Calu3 (cell line): ENCODE data around the gene STXBP2. TPM values are rescaled to one million over a fixed set of nuclear protein-coding genes. Genes with fewer than 3 reads are reported as not detected.
A peak's percentile ranks its signal among the peaks of the same experiment; 100 is the strongest.

ENCODE experiments used
- BruUV-seq: library from RNA; stranded (reverse); fragments of 400-500 nt; replicated peaks from 2 replicates; lab custom pipeline; 2021; lab: Mats Ljungman, UMichigan
- CTCF ChIA-PET: fragments of 300-600 bp; sonication (Branson Sonifier 250); formaldehyde crosslinking; loops from one replicate; lab custom pipeline; 2022; ENCODE audit warnings: antibody characterized with exemption; lab: Charles Lee
- DNase-seq: peaks from one replicate; pipeline ENCODE4 v3.0.0; 2022
- H3K27ac Mint-ChIP-seq: one replicate; pipeline ENCODE4 v1.8.0; 2022; ENCODE audit warnings: mixed read lengths; ENCODE audit not compliant: unreplicated experiment
- H3K27me3 Mint-ChIP-seq: one replicate; pipeline ENCODE4 v1.8.0; 2022; ENCODE audit warnings: mixed read lengths; ENCODE audit not compliant: unreplicated experiment
- H3K36me3 Mint-ChIP-seq: one replicate; pipeline ENCODE4 v1.8.0; 2022; ENCODE audit warnings: mild to moderate bottlenecking, moderate library complexity, mixed read lengths; ENCODE audit not compliant: insufficient read depth, unreplicated experiment
- H3K4me1 Mint-ChIP-seq: one replicate; pipeline ENCODE4 v1.8.0; 2022; ENCODE audit warnings: mild to moderate bottlenecking, low read depth, mixed read lengths; ENCODE audit not compliant: unreplicated experiment
- H3K4me3 Mint-ChIP-seq: one replicate; pipeline ENCODE4 v1.8.0; 2022; ENCODE audit warnings: mild to moderate bottlenecking, low read depth, moderate library complexity, mixed read lengths; ENCODE audit not compliant: unreplicated experiment
- H3K9me3 Mint-ChIP-seq: one replicate; pipeline ENCODE4 v1.8.0; 2022; ENCODE audit warnings: low read depth, mixed read lengths; ENCODE audit not compliant: unreplicated experiment
- intact Hi-C: fragments of 100-400 bp; cut with micrococcal nuclease; formaldehyde crosslinking; loops from one replicate; pipeline ENCODE4 v1.10.0; 2022; ENCODE audit not compliant: unreplicated experiment
- total RNA-seq: library from RNA; stranded (reverse); gene quantifications from 2 replicates; pipeline ENCODE4 v1.2.3, GENCODE V29; 2022
- TF ChIP-seq, protein P1 (sequence below): fragments of 200-600 bp; IDR thresholded peaks from one replicate; pipeline ENCODE4 v1.8.0; 2022; ENCODE audit warnings: antibody characterized with exemption; ENCODE audit not compliant: unreplicated experiment

The STXBP2 gene
- total RNA-seq, 1 experiment from 2014 or later = 132 TPM

GRCh38 chr19:7680606-7681339 lies 43.9 kb downstream of the STXBP2 start, which contains the start of gene TRAPPC5:
TRAPPC5 (plus strand) TSS chr19:7680833; CDS start chr19:7682254, 1,421 bp downstream.
- Mint-ChIP-seq H3K36me3 (peaks cover 33% of the 10 kb centered on the region), H3K4me1 (peaks cover 7% of the 10 kb centered on the region), H3K27ac (peak within 1 kb of the TSS; percentile 20), H3K9me3 (no peaks in the 10 kb centered on the region), H3K4me3 (peak within 1 kb of the TSS; percentile 85), H3K27me3 (peaks cover 51% of the 10 kb centered on the region)
- intact Hi-C loops = loop anchor here (2.0 kb wide), 2 partner anchors 112 to 118 kb away; no protein-coding TSS in a partner anchor
- BruUV-seq = no TSS peak
- CTCF ChIA-PET = interaction anchor here (0.6 to 2.1 kb wide), 10 partner anchors 31 to 262 kb away, joined by 3 to 51 read pairs (median 4); partner anchors contain the start of genes PET100, TIMM44 and XAB2
- DNase-seq = peak; percentile 81
- TF ChIP-seq, protein P1, sequence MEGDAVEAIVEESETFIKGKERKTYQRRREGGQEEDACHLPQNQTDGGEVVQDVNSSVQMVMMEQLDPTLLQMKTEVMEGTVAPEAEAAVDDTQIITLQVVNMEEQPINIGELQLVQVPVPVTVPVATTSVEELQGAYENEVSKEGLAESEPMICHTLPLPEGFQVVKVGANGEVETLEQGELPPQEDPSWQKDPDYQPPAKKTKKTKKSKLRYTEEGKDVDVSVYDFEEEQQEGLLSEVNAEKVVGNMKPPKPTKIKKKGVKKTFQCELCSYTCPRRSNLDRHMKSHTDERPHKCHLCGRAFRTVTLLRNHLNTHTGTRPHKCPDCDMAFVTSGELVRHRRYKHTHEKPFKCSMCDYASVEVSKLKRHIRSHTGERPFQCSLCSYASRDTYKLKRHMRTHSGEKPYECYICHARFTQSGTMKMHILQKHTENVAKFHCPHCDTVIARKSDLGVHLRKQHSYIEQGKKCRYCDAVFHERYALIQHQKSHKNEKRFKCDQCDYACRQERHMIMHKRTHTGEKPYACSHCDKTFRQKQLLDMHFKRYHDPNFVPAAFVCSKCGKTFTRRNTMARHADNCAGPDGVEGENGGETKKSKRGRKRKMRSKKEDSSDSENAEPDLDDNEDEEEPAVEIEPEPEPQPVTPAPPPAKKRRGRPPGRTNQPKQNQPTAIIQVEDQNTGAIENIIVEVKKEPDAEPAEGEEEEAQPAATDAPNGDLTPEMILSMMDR = peak; percentile 88

DNA sequence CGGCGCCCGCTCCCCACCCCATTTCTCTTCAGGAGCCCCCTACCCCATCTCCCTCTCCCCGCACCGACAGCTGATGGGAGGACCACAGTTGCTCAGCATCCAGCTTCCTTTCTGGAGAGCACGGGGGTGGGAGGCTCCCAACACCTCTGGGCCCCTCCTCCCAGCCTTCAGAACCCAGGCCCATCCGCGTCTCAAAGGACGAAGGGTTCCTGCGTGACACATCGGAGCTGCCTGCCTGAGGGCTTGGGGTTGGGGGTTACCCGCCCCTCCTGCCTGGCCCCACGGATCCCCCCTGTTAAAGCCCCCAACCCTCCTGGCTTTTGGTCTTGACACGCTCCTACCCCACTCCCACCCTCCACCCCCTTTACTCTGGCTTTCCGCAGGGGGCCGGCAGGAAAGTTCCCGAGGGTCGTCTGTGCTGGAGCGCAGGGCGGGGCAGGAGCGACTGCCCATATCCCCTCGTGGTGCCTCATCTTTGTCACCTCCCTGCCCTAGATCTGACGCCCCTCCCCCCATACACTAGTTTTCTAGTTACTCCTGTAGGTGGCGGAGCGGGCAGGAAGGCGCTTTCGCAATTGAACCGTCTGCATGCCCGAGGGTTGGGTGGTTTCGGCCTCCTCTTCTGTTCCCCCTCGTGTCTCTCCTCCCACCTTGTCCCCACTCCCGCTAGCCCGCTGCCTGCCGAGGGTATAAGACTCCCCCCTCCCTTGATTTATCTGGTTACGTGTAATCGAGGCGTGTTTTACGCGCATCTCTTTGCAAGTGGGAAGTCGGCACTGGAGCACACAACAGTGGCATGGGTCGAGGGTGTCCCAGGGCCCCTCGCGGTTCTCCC lies 44.6 kb downstream of the STXBP2 start:
- Mint-ChIP-seq H3K4me3 (peak overlapping the region; percentile 85), H3K27me3 (peaks cover 51% of the 10 kb centered on the region), H3K27ac (peak overlapping the region; percentile 20), H3K9me3 (no peaks in the 10 kb centered on the region), H3K4me1 (peaks cover 8% of the 10 kb centered on the region), H3K36me3 (peaks cover 35% of the 10 kb centered on the region)
- no TSS peak for BruUV-seq
- peak; percentile 59 for DNase-seq
- CTCF ChIA-PET = interaction anchor here (0.6 to 2.1 kb wide), 11 partner anchors 30 to 262 kb away, joined by 3 to 51 read pairs (median 4); partner anchors contain the start of genes PET100, TIMM44 and XAB2
- TF ChIP-seq, protein P1 = no peak
- intact Hi-C loops = loop anchor here (2.0 kb wide), 2 partner anchors 113 to 117 kb away; no protein-coding TSS in a partner anchor

GRCh38 chr19:7682175-7682855 lies 45.4 kb downstream of the STXBP2 start:
- CTCF ChIA-PET = interaction anchor here (1.0 kb wide), 1 partner anchor 31 kb away, joined by 3 read pairs; no protein-coding TSS in a partner anchor
- TF ChIP-seq, protein P1 = no peak
- intact Hi-C loops = no loop called here
- Mint-ChIP-seq H3K27ac (no peak overlapping the region), H3K4me1 (peaks cover 8% of the 10 kb centered on the region), H3K36me3 (peaks cover 35% of the 10 kb centered on the region), H3K9me3 (no peaks in the 10 kb centered on the region), H3K27me3 (peaks cover 48% of the 10 kb centered on the region), H3K4me3 (peak overlapping the region; percentile 85)
- BruUV-seq = TSS peak; percentile 66
- DNase-seq = no peak
